Femur (tissue), 1 donor: ENCODE data around the gene DNAJC16.
"Not testable (repeated sequence)": the region's sequence is repeated elsewhere in the genome, so short reads cannot be mapped to it uniquely, and the experiment has no call there.

Experiments
- DNase-seq: peaks from one replicate; pipeline ENCODE4 v3.0.0-alpha.2; 2017

The DNAJC16 gene

DNA sequence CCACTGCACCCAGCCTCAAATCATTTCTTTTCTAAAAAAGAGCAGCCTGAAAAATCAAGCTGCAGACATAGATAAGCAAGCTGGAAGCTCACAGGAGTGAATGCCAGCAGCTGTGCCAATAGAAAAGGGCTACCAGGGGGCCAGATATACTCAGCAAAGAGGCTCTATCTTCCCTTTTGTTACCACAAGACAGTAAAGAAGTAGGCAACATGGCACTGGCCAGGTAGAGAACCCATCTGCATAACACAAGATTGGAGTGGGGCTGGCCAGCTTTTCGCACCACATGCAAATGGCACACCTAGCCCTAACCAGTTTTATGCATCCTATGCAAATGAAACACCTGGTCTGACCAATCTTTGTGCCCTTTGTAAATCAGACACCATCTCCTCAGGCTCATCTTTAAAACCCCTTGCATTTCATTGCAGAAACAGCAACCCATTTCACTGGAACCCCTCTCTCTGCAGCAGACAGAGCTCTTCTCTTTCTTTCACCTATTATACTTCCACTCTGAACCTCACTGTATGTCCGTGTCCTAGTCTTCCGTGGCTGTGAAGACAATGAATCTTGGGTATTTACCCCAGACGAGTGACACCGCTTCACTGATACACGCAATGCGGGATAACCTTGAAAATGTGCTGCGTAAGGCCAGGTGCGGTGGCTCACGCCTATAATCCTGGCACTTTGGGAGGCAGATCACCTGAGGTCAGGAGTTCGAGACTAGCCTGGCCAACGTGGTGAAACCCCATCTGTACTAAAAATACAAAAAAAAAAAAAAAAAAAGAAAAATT is 17.8 kb upstream of the DNAJC16 start:
- DNase-seq: no peak

DNA sequence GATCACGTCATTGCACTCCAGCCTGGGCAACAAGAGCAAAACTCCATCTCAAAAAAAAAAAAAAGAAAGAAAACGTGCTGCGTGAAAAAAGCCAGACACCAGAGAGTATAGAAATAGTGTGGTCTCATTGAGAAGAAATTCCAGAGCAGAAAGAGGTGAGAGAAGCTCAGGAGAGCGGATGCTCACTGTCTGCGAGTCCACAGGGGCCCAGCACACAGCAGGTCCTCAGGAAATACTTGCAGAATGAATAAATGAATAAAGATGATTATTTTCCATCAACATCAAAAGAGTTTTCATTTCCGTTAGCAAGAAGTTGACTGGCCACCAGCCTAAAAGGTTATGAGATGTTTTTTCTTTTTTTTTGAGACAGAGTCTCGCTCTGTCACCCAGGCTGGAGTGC is 17.1 kb upstream of the DNAJC16 start:
- DNase-seq: no peak

- DNase-seq: no peak
Measured at GRCh38 chr1:15510611-15511405, 15.8 kb upstream of the DNAJC16 start.

- no peak for DNase-seq
Measured at GRCh38 chr1:15513192-15513591, 13.5 kb upstream of the DNAJC16 start.

- DNase-seq: no peak
Measured at GRCh38 chr1:15513919-15514318, 12.7 kb upstream of the DNAJC16 start.

DNA sequence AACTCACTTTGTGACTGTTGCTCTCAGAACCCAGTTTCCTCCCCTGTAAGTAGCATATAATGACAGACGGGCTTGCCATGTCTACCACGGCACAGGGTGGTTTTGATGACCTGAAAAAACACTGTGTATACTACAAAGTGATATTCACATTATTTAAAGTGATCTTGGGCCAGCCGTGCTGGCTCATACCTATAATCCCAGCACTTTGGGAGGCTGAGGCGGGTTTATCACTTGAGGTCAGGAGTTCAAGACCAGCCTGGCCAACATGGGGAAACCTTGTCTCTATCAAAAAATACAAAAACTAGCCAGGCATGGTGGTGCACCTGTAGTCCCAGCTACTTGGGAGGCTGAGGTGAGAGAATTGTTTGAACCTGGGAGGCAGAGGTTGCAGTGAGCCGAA is 12.1 kb upstream of the DNAJC16 start:
- DNase-seq: not testable (repeated sequence)

DNA sequence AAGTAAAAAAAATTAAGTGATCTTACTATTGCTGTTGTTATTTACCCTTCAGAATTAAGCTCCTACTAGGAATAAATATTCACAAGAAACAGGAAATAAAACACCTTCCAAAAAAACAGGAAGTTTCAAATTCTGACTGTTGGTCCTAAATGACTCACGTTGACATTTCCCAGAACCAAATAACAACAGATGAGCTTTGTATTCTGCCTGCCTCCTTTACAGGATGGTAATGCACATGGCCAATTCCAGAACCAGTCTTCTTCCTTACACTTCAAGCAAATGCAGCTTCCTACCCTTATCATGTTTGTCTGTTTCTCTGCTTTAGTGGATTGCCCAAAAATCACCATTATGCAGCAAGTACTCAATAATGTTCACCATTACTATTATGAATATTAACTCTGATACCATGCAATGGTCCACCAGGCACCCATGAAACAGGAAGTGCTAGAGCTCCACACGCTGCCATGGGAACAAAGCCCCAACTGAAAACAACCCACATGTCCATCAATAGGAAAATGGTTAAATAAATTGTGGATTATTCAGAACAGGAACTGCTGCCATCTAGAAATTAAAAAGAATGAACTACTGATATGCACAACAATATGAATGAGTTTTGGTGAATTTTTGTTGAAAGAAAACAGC is 11.5 kb upstream of the DNAJC16 start:
- DNase-seq: no peak

- DNase-seq: no peak
Measured at GRCh38 chr1:15519625-15520024, 7.0 kb upstream of the DNAJC16 start.

- DNase-seq: not testable (repeated sequence)
Measured at GRCh38 chr1:15521206-15521906, 5.3 kb upstream of the DNAJC16 start.

DNA sequence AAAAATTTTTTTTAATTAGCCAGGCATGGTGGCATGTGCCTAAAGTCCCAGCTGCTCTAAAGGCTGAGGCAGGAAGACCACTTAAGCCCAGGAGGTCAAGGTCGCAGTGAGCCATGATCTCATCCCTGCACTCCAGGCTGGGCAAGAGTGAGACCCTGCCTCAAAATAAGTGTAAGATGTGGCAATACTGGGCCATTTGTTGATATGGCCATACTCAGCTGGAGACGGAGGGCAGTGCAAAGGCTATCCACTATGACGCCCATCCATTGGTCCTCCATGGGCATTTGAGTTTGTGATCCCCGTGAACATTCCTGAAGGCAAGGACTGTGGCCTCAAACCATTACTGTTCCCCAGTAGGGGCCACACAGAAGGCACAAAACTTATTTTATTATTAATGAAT is 4.1 kb upstream of the DNAJC16 start:
- DNase-seq: no peak

- no peak for DNase-seq
Measured at GRCh38 chr1:15523104-15524020, 3.3 kb upstream of the DNAJC16 start.

DNA sequence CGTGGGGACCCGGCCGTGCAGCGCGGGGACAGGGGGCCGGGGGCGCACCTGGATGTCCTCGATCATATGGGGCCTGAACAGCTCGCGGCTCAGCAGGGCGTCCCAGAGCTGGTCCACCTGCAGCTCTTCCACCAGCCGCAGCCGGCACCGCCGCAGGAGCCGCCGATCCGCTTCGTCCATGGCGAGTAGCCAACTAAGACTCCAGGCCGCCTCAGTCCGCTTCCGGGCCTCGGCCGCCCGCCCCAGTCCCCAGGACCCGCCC is 2.7 kb upstream of the DNAJC16 start, which contains the start of gene CASP9:
TSS of gene CASP9 (minus strand) at position 195 of the 262 bp plus-strand sequence. CDS start at position 180, 15 bp downstream.
- DNase-seq: no peak

DNA sequence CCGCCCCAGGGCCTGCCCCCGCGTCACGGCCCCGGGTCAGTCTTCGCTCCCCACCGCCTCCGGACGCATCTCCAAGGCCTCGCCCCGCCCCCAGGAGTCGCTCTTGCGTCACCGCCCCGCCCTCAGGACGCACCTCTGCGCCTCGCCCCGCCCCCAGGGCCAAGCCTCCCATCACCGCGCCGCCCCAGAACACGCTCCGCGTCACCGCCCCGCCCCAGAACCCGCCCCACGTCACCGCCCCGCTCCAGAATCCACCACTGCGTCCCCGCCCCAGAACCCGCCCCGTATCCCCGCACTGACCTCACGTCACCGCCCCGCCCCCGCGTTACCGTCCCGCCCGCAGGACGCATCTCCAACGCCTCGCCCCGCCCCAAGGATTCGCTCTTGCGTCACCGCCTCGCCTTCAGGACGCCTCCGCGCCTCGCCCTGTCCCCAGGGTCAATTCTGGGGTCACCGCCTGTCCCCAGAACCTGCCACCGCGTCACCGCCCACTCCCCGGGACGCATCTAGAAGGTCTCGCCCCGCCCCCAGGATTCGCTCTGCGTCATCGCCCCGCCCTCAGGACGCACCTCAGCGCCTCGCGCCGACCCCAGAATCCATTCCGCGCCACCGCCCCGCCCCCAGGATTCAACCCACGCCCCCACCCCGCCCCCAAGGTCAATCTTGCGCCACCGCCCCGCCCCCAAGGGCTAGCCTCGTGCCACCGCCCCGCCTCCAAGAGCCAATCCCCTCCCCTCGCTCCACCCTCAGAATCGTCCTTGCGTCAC is 2.2 kb upstream of the DNAJC16 start:
- DNase-seq: peak; percentile 100

DNA sequence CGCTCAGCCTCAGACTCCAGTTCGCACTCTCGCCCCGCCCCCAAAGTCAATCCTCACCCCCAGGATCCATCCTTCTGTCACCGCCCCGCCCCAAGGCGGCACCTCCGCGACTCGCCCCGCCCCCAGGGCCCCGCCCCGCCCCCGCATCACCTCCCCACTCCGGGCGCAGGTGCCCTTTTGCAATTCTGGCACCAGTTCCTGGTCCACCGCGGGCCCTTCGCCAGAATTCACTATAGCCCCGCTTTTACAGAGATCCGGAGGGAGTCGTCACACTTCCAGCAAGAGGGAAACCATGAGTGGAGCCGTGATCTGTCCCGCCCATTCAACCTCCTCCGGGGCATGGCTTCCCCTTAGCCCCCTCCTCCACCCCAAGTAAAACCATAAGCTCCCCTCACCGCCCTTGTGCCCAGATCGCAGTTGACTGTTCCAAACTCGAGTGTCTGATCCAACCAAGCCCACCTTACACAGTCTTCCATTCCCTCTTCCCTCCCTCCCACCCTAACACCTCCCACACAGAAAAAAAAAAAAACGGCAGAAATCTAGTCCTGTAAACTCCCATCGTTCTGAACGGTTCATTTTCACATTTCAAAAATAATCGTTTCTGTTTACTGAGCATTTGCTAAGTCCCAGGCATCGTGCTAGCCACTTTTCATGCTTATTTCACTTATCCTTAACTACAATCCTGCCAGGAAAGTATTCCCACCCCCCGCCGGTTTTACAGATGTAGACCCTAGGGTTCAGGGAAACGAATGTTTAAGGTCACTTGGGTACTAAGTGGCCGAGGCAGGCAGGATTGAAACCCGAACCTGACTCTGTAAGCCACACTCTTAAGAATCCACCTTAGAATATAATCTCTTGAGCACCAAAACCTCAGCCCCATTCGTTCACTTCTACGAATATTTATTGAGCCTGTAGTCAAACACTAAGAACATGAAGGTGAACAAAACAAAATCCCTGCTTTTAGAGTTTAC is 1.3 kb upstream of the DNAJC16 start:
- DNase-seq: peak; percentile 37

- DNase-seq: peak; percentile 30
Measured at GRCh38 chr1:15526021-15526489, 593 bp upstream of the DNAJC16 start.

DNA sequence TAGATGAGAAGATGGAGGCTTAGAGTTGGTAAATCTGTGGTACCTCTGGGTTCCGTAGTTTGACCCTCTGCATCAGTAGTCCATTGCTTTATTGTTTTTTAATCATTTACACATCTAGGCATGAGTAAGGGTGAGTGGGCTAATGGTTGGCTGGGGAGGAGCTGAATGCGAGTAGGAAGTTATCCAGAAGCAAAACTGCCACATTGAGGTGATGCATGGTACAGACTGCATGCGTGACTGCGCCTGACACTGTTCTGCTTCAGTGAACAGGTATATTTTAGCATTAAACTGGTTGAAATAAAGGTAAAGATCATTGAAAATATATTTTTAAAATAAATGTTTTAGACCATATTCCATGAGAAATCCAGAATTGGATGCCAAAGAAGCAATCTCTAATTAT is 4.4 kb downstream of the DNAJC16 start:
- no peak for DNase-seq

GRCh38 chr1:15531682-15532081 is 5.0 kb downstream of the DNAJC16 start:
- DNase-seq: no peak

DNA sequence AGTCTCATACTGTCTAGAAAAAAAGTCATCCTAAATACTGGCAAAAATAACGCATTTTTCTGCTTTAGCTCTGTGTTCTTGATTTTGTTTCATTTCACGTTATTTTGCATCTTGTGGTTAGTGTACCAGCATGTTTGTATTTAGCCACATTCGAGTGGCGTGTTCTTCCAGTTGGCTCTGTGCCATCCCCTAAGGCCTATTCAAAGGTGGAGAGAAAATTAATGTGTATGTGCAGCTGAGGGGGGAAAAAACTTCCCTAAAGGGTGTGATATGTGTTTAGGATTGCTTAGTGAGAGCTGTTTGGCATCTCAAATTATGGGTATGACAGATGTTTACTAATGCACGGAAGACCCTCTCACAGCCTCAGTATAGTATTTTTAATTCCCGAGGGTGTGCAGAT is 12.1 kb downstream of the DNAJC16 start:
- no peak for DNase-seq

DNA sequence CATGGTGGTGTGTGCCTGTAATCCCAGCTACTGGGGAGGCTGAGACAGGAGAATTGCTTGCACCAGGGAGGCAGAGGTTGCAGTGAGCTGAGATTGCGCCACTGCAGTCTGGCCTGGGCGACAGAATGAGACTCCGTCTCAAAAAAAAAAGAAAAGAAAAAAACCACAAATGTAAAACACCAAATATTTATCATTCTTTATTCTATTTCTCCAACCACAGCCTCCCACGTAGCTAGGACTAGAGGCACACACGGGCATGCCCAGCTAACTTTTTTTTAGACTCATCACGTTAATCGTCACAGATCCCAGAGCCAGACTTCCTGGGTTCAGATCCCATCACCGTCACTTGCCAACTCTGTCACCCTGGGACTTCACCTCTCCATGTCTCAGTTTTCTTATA is 13.5 kb downstream of the DNAJC16 start:
- DNase-seq: no peak

DNA sequence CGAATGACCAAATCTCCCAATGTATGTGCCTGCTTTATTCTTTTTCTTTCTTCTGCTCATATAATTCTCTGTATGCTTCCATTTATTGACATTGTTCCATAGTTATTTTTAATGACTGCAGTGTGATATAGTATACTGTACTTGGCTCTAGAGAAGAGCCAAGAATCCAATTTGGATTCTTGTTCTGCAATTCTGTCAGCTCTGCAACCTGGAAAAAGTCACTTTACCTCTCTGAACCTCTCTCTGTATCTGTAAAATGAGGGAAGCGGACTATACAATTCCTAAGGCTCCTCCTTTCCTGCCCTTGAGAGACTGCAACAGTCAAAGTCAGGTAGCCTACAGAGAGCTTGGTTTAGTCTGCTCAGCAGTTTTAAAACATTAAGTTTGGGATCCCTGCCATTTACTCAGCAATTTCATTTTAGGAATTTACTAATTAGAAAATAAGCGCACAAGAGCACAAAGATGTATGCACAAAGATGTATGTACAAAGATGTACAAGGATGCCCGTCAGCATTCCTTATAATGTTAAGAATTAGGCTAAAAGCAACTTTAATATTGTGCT is 14.7 kb downstream of the DNAJC16 start:
- DNase-seq: no peak
